GM21786 (cell line): ENCODE data around the gene MYBPC2.

Source experiments
- ATAC-seq: cut with Tn5 transposase; IDR thresholded peaks from one replicate; pipeline ENCODE4 v1.9.1; 2021; ENCODE audit not compliant: unreplicated experiment

The MYBPC2 gene

DNA sequence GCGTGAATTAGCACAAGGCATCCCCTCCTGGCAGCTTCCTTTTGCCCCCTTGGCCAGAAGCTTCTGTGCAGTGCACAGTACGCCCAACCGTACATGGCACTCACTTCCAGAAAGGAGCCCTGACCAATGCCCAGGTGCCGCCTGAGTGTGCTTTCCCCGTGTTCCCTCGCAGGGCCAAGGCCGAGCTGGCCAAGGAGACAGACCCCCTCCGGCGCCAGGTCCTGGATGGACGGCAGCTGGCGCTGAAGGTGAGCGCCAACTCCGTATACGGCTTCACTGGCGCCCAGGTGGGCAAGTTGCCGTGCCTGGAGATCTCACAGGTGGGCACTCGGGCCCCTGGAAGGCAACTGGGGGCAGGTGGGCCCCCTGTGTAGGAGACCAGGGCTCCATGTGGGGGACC lies 23.3 kb upstream of the MYBPC2 start:
- no peak for ATAC-seq

DNA sequence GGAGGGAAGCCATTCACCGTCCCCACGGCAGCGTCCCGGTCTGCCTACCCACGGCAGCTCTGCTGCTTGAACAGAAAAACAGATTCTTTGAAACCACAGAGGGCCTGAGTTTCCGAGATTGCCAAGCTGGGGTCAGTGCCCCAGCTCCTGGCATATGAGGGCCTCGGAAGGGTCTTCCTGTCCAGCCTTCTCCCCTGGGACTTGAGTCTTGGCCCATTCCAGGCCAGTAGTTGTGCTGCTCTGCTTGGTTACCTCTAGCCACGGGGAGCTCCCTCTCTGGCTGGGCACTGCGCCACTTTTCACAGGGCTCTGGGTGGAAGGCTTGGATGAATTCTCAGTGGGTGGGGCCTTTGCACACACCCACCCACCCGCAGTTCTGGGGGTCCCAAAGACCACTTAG lies 22.6 kb upstream of the MYBPC2 start:
- ATAC-seq: no peak

DNA sequence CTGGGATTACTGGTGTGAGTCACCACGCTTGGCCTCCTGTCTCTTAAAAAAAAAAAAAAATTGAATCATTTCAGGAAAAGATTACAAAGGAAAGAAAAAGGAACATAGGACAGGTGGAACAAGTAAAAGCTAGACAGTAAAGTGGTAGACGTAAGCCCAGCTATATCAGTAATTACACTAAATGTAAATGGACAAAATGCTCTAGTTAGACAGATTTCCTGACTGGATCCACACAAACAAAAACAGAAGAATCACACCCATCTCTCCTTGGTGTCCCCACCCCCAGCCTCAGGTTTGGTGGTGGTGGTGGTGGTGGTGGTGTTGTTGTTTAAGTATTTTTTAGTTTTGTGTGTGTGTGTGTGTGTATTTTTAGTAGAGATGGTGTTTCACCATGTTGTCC lies 20.3 kb upstream of the MYBPC2 start:
- no peak for ATAC-seq

DNA sequence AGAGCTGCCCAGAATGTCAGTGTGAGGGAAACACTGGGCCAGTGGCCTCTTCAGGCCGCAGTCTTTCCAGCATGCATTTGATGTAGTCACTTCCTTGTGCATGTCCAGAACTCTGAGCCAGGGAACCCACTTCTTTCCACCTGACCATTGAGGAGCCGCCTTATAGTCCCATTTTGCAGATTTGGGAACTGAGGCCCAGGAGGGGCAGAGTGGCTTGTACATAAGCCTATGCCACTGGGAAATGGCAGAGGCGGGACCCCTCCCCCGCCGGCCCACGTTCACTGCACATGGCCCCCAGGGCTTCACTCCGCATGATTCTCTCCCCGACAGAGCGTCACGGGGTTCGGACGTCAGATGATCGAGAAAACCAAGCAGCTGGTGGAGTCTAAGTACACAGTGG lies 19.6 kb upstream of the MYBPC2 start:
- ATAC-seq: no peak

DNA sequence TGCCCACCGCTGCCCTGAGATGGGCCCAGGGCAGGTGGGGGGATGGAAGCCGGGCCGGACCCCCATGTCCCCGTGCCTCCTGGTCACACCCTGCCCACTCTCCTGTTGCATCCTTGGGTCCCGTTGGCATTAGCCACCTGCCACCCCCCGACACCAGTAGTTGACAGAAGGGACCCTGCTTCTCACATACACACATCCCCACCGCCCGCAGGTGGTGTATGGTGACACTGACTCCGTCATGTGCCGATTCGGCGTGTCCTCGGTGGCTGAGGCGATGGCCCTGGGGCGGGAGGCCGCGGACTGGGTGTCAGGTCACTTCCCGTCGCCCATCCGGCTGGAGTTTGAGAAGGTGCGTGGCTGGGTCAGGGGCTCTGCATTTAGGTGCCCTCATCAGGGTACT lies 19.2 kb upstream of the MYBPC2 start:
- ATAC-seq: no peak

DNA sequence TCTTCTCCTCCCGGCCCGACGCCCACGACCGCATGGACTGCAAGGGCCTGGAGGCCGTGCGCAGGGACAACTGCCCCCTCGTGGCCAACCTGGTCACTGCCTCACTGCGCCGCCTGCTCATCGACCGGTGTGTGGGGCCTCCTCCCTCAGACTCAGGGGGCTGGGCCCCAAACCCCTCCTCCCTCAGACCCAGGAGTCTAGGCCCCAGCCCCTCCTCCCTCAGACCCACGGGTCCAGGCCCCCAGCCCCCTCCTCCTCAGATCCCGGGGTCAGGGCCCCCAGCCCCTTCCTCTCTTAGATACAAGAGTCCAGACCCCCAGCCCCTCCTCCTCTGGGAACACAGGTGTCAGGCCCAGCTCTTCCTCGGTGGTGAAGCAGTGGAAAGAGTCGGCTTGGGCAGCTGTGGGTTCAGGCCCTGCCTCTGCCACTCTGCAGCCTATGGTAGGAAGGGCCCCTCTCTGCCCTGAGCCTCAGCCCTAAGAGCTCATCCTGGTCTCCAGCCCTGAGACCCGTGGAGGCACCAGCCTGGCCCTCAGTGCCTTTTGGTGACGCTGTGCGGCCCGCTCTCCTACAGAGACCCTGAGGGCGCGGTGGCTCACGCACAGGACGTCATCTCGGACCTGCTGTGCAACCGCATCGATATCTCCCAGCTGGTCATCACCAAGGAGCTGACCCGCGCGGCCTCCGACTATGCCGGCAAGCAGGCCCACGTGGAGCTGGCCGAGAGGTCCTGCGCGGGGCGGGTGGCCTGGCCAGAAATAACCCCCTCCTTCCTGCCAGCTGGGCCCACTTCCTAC lies 17.6 kb upstream of the MYBPC2 start:
- peak; percentile 19 for ATAC-seq

DNA sequence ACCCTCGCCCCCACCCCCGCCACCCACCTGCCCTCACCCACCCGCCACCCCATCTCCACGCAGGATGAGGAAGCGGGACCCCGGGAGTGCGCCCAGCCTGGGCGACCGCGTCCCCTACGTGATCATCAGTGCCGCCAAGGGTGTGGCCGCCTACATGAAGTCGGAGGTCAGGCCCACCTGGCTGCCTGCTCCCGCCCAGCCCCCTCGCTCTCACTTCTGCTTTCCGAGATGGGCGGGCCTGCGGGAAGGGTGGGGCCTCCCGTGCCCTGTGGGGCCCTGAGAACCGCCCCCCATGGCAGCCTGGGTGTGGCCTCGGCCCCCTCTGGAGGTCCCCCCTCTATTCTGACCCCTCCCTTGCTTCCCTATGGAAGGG lies 17.0 kb upstream of the MYBPC2 start:
- peak; percentile 35 for ATAC-seq

DNA sequence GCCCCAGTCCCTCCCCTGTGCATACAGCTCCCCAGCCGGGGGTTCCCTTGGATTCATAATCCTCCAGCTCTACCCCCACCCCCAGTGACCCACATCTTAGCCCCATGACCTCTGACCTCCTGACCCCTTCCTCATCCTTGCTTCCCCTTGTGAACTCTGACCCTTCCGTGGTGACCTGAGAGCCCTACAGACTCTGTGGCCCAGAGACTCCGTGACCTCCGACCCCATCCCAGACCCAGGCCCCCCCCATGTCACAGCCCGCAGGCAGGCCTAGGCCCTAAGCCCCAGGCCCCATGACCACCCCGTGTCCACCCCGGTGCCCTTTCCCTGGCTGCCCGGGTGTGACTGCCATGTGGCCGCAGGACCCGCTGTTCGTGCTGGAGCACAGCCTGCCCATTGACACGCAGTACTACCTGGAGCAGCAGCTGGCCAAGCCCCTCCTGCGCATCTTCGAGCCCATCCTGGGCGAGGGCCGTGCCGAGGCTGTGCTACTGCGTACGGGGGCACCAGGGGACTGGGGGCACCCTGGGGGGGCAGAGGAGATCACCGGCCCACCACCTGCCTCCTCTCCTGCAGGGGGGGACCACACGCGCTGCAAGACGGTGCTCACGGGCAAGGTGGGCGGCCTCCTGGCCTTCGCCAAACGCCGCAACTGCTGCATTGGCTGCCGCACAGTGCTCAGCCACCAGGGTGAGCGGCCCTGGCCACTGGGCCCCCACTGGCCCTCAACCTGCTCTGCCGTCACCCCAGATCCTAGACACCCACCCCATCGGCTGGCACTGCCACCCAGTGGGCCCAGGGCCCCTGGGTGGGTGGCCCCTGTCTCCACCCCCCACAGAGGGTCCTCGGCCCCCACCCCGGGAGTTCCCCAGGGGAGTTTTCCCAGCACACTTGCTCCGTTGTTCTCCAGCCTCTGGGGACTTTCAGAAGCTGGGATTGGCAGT lies 16.4 kb upstream of the MYBPC2 start:
- no peak for ATAC-seq

DNA sequence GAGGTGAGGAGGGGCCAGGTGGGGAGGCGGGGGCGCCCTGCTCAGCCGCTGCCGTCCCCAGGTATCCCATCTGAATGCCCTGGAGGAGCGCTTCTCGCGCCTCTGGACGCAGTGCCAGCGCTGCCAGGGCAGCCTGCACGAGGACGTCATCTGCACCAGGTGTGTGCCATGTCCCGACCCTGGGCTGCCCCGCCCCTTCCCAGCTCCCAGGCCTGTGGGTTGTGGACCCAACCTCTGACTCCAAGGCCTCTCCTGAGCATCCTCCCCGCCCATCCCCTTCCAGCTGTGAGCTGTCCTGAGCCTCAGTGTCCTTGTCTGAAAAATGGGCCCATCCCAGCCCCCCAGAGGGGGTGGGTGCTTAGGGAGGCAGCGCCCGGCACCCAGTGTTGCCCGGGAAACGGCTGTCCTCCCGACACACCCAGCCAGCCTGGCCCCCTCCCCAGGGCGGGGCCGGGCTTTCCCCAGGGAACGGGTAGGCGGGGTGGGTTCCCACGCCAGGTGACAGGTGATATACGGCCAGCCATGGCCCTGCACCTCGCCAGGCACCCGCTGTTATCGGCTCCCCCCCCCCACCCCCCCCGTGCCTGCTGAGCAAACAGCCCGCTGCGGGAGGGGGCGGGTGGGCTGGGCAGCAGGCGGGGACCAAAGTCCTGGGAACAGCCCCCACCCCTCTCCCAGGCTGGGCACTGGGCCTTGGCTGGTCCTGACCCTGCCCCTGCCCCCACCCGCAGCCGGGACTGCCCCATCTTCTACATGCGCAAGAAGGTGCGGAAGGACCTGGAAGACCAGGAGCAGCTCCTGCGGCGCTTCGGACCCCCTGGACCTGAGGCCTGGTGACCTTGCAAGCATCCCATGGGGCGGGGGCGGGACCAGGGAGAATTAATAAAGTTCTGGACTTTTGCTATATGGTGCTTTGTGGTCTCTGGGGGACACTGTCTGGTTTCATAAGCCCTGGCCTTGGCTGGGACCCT lies 15.3 kb upstream of the MYBPC2 start:
- ATAC-seq: no peak

DNA sequence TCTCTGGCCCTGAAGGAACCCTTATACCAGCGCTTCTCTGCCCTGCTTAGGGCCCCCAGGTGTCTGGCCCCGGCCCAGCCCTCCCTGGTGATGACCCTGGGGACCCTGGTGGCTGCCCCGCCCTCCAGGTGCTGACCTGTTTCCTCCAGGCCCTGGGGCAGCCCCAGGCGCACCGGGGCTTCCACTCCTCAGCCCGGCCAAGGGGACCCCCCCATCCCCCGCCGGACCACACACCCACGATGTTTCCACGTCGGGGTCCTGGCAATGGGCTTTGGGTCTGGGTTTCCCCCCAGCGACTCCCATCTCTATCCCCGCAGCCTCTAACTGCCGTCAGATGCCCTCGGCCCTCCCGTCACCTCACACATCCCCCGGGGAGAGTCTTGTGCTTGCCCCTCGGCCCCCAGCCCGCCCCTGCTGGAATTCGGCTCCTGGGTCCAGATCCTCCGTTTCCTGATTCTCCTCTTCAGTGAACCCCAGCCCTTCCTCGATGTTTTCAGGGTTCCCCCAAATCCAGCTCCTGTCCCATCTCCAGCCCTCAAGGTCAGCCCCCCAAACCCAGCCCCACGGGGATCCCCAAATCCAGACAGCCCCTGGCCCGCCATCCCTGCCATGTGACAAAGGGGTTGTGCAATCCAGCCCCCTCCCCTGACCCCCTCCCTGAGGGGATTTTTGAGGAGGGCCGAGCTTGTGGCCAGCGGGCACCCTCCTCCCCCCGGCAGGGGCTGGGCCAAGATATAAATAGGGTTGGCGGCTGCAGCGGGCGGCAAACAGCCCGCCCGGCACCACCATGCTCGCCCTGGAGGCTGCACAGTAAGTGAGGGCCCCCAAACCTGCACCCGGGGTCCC lies 14.3 kb upstream of the MYBPC2 start, which contains the start of gene SPIB:
TSS of gene SPIB (plus strand) at position 763 of the 846 bp plus-strand sequence. CDS start at position 788, 25 bp downstream.
- no peak for ATAC-seq

DNA sequence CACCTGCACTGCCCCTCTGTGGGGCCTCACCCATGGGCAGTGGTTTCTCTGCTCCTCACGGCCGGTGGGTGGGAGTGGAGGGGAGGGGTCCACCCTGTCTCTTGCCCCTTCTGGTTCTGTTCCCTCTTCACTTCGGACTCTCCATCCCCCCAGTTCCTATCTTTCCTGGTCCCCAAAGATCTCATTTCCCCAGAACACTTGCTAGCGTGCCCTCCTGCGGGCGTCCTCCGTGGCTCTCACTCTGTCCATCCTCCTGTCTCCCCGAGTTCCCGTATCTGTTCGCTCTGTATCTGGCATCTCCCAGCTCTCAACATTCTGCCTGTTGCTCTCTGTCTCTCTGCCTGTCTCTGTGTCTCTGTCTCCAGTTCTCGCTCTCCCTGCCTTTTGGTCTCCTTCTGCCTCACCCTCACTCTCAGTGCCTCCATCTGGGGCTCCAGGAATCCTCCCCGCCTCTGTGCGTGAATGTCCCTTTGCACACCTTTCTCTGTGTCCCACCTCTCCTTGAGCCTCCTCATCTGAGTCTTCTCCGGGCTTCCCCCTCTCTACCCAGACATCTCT lies 13.6 kb upstream of the MYBPC2 start:
- ATAC-seq: no peak

DNA sequence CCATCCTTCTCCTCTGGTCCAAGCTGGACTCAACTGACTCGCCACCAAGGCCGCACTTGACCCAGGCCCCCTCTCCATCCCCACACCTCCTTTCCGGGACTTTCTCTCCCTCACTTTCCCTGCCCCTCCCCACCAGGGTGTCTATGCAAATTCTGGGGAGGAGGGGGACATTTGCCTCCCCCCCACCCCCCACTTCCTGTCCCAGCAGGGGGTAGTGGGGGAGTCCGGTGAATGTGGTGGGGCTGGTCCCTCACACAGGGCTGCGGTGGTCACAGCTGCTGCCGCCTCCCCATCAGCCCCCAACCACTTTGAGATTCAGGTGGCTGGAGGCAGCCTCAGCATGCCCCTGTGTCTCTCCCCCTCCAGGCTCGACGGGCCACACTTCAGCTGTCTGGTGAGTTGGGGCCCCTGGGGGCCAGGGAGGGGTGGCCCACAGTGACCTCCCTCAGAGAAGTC lies 13.1 kb upstream of the MYBPC2 start:
- ATAC-seq: no peak

DNA sequence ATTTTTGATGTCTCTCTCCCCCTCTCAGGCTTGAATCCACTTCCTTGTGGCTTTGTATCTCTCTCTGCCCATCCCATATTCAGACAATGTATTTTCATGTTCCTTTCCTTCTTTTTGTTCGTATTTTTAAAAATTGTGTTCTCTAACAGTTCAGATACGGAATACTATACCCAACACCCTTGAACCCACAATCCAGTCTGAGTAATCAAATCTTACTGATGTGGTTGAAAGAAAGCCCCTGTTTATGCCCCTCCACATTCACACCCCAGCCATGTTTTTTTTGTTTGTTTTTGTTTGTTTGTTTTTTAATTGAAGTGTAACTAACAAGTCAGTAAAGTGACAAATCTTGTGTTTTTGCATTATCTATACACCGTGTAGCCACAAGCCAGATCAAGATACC lies 12.6 kb upstream of the MYBPC2 start:
- ATAC-seq: no peak

DNA sequence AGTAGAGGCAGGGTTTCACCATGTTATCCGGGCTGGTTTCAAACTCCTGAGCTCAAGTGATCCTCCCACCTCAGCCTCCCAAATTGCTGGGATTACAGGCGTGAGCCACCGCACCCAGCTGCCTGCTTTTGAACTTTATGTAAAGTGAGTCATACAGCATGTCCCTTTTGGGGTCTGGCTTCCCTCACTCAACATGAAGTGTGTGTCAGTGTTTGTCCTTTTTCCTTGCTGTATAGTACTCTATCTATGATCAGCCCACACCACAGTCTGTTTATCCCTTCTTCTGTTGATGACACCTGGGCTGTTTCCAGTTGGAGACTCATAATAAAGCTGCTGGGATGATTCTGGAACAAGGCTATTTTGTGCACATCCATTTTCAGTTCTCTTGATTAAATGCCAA lies 11.9 kb upstream of the MYBPC2 start:
- no peak for ATAC-seq

DNA sequence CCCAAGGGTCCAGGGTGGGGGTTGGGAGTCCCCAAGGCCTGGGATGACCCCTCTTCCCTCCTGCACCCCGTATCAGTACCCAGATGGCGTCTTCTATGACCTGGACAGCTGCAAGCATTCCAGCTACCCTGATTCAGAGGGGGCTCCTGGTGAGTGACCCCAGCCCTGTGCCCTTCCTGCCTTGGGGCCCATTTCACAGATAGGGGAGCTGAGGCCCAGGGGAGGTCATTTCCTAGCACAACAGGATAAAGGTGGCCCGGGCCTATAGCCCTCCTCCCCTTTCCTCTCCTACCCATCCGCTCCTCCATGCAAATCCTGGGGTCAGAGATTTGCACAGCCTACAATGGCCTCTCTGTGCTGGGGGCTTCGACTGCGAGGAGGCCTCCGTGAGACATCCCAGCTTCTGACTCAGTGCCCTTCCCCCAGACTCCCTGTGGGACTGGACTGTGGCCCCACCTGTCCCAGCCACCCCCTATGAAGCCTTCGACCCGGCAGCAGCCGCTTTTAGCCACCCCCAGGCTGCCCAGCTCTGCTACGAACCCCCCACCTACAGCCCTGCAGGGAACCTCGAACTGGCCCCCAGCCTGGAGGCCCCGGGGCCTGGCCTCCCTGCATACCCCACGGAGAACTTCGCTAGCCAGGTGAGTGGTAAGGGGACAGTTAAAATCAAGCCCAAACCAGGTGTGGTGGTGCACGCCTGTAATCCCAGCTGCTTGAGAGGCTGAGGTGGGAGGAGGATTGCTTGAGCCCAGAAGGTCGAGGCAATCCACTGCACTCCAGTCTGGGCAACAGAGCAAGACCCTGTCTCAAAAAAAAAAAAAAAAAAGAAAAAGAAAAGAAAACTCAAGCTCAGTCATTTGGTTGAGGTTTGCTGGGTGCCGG lies 10.1 kb upstream of the MYBPC2 start:
- ATAC-seq: no peak

DNA sequence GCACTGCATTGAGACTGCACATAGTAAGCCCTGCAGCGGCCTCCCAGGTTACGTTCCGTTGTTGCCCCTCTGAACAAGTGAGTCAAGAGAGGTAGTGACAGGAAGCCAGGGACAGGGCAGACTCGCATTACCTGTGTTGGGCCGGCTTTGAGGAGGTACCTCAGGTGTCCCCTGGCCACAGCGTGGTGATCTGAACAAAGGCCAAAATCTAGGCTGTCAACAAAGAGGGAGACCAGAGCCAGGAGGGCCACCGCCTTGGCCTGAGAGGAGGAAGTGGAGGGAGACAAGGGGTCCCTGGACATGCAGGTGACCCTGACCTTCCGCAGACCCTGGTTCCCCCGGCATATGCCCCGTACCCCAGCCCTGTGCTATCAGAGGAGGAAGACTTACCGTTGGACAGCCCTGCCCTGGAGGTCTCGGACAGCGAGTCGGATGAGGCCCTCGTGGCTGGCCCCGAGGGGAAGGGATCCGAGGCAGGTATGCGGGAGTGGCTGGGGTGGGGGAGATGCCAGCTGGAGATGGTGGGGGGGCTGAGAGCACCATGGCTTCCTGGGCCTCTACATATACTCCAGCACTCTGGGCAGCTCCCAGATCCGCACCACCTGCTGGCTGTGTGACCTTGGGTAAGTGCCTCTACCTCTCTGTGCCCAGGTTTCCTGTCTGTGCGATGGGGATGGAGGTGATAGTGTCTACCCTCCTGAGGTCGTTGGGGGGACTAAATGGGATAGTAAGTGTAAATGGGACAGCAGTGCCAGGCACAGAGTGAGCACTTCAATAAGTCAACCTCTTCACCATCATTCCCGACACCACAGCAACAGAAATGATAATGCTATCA lies 9.2 kb upstream of the MYBPC2 start:
- no peak for ATAC-seq

DNA sequence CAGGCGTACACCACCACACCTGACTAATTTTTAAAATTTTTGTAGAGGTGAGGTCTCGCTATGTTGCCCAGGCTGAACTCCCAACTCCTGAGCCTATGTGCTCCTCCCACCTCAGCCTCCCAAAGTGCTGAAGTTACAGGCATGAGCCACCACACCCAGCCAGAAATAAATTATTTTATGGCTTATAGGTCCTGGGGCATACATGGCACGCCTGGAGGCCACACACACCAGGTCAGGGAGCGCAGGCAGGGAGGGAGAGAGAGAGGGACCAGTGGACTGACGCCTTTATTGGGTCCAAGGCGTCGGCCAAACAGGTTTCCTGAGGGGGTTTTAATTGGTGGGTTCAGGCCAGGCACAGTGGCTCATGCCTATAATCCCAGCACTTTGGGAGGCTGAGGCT lies 7.1 kb upstream of the MYBPC2 start:
- ATAC-seq: no peak
